ENCODE data around the gene SPATA2. TPM values are rescaled to one million over a fixed set of nuclear protein-coding genes. Genes with fewer than 3 reads are reported as not detected.

SPATA2 gene
- total and polyA plus RNA-seq, 2 of the 13 experiments (the other 11 are each of a cell fraction or from before 2014, with no cell fraction given), result 3.2 to 8.7 TPM

DNA sequence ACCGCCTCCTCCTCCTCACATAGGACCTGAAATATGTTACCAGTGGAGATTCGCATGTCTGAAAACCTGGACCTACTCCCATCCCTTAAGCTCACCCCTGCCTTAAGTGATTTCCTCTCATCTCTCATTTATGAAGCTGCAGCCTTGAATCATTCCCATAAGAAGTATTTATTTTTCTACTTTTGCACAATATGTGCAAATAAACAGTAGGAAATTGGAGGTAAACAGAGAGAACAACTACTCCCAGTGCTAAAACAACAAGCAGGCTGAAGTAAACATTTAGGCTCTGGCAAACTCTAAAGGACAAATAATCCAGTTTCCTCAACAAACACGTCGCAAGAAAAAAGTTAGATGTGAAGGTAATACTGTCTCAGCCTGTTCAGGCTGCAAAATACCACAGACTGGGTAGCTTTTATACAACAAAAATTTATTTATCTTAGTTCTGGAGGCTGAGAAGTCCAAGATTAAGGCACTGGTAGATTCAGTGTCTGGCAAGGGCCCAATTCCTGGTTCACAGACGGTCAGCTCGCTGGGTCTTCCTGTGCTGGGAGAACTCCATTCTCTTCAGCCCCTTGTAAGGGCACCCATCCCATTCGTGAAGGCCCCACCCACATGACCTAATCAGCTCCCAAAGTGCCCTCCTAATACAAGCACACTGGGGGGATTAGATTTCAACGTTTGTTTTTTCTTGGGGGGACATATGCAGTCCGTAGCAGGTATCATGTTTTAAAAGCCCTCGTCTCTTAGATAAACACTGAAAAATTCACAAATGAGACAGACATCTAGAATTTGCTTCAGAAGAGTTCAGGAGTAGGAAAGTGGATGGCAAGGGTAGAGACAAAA, 15.6 kb downstream of the SPATA2 start (continued):
- TF ChIP-seq ETV6 (CRISPR knock-in tag; conservative IDR thresholded peaks at IDR 0.05), result no peak
- TF ChIP-seq HNRNPL (IDR thresholded peaks at IDR 0.05; ENCODE audit: low read depth, low read length), result no peak
- TF ChIP-seq, protein P1, sequence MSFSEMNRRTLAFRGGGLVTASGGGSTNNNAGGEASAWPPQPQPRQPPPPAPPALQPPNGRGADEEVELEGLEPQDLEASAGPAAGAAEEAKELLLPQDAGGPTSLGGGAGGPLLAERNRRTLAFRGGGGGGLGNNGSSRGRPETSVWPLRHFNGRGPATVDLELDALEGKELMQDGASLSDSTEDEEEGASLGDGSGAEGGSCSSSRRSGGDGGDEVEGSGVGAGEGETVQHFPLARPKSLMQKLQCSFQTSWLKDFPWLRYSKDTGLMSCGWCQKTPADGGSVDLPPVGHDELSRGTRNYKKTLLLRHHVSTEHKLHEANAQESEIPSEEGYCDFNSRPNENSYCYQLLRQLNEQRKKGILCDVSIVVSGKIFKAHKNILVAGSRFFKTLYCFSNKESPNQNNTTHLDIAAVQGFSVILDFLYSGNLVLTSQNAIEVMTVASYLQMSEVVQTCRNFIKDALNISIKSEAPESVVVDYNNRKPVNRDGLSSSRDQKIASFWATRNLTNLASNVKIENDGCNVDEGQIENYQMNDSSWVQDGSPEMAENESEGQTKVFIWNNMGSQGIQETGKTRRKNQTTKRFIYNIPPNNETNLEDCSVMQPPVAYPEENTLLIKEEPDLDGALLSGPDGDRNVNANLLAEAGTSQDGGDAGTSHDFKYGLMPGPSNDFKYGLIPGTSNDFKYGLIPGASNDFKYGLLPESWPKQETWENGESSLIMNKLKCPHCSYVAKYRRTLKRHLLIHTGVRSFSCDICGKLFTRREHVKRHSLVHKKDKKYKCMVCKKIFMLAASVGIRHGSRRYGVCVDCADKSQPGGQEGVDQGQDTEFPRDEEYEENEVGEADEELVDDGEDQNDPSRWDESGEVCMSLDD (CRISPR knock-in tag; IDR thresholded peaks at IDR 0.05; ENCODE audit: borderline replicate concordance), result no peak
- no peak for TF ChIP-seq FLYWCH1 (CRISPR knock-in tag; IDR thresholded peaks at IDR 0.05)
- TF ChIP-seq CREB1 (IDR thresholded peaks at IDR 0.05), result no peak
- no peak for TF ChIP-seq CREB1 (CRISPR knock-in tag; IDR thresholded peaks at IDR 0.05)
- TF ChIP-seq, protein P2, sequence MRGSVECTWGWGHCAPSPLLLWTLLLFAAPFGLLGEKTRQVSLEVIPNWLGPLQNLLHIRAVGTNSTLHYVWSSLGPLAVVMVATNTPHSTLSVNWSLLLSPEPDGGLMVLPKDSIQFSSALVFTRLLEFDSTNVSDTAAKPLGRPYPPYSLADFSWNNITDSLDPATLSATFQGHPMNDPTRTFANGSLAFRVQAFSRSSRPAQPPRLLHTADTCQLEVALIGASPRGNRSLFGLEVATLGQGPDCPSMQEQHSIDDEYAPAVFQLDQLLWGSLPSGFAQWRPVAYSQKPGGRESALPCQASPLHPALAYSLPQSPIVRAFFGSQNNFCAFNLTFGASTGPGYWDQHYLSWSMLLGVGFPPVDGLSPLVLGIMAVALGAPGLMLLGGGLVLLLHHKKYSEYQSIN (CRISPR knock-in tag; IDR thresholded peaks at IDR 0.05; ENCODE audit: borderline replicate concordance), result no peak
- TF ChIP-seq FOXJ3 (CRISPR knock-in tag; IDR thresholded peaks at IDR 0.05; ENCODE audit: borderline replicate concordance), result peak; percentile 60; the same call in 1 of the 2 replicates
- no peak for TF ChIP-seq KAT2B (IDR thresholded peaks at IDR 0.05; ENCODE audit: borderline replicate concordance, low read depth, low read length)
- no peak for TF ChIP-seq RARG (CRISPR knock-in tag; IDR thresholded peaks at IDR 0.05; ENCODE audit: low read depth)
- TF ChIP-seq, protein P3, sequence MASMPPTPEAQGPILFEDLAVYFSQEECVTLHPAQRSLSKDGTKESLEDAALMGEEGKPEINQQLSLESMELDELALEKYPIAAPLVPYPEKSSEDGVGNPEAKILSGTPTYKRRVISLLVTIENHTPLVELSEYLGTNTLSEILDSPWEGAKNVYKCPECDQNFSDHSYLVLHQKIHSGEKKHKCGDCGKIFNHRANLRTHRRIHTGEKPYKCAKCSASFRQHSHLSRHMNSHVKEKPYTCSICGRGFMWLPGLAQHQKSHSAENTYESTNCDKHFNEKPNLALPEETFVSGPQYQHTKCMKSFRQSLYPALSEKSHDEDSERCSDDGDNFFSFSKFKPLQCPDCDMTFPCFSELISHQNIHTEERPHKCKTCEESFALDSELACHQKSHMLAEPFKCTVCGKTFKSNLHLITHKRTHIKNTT (CRISPR knock-in tag; IDR thresholded peaks at IDR 0.05), result no peak
- TF ChIP-seq, protein P4, sequence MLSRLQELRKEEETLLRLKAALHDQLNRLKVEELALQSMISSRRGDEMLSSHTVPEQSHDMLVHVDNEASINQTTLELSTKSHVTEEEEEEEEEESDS (CRISPR knock-in tag; IDR thresholded peaks at IDR 0.05; ENCODE audit: borderline replicate concordance), result no peak
- no peak for TF ChIP-seq ZNF431 (CRISPR knock-in tag; IDR thresholded peaks at IDR 0.05; ENCODE audit: borderline replicate concordance, low read depth)
- no peak; the same call in 1 of the 2 replicates for TF ChIP-seq PRDM15 (CRISPR knock-in tag; IDR thresholded peaks at IDR 0.05)
- TF ChIP-seq JUNB (CRISPR knock-in tag; IDR thresholded peaks at IDR 0.05; ENCODE audit: borderline replicate concordance), result no peak
- TF ChIP-seq PRMT3 (CRISPR knock-in tag; IDR thresholded peaks at IDR 0.05; ENCODE audit: borderline replicate concordance, low read depth), result no peak
- no peak for TF ChIP-seq ZNF510 (CRISPR knock-in tag; IDR thresholded peaks at IDR 0.05; ENCODE audit: low read depth)
- no peak for TF ChIP-seq ZSCAN20 (CRISPR knock-in tag; IDR thresholded peaks at IDR 0.05; ENCODE audit: borderline replicate concordance)

Data from HepG2 (cell line).